ENCODE measurements around the gene ADAMTSL4.

The ADAMTSL4 gene

GRCh38 chr1:150512846-150513245, 36.4 kb upstream of the ADAMTSL4 start:
- TF ChIP-seq CTCF (conservative IDR thresholded peaks at IDR 0.05) = no peak
- no peak overlapping the region for H3K27ac ChIP-seq

GRCh38 chr1:150513351-150513791, 35.8 kb upstream of the ADAMTSL4 start:
- TF ChIP-seq CTCF (conservative IDR thresholded peaks at IDR 0.05) = no peak
- no peak overlapping the region for H3K27ac ChIP-seq

- H3K27ac ChIP-seq = peak overlapping the region; percentile 84; the same call in 1 of the 2 replicates
Observed at GRCh38 chr1:150514260-150514659, 34.9 kb upstream of the ADAMTSL4 start.

GRCh38 chr1:150514913-150515327, 34.3 kb upstream of the ADAMTSL4 start:
- H3K27ac ChIP-seq = peak overlapping the region; percentile 84
- no peak for TF ChIP-seq CTCF (conservative IDR thresholded peaks at IDR 0.05)

More at GRCh38 chr1:150514260-150514659, 34.9 kb upstream of the ADAMTSL4 start:
- TF ChIP-seq CTCF (conservative IDR thresholded peaks at IDR 0.05) = no peak

- no peak for TF ChIP-seq CTCF (conservative IDR thresholded peaks at IDR 0.05)
- H3K27ac ChIP-seq = peak within 1 kb of the TSS; percentile 84
Observed at GRCh38 chr1:150515328-150516049, 33.7 kb upstream of the ADAMTSL4 start, which contains the start of gene FALEC. Gene FALEC, plus strand, starts transcription at chr1:150515752.

GRCh38 chr1:150516050-150516591, 33.1 kb upstream of the ADAMTSL4 start:
- peak overlapping the region; percentile 84 for H3K27ac ChIP-seq
- 0 out of 2 replicates have a peak, but pooled peaks have one; percentile 13 for TF ChIP-seq CTCF (conservative IDR thresholded peaks at IDR 0.05)

- H3K27ac ChIP-seq = peak overlapping the region; percentile 84
- no peak for TF ChIP-seq CTCF (conservative IDR thresholded peaks at IDR 0.05)
Observed at GRCh38 chr1:150516616-150517015, 32.6 kb upstream of the ADAMTSL4 start.

Data from VCaP (cell line).